HCT116 (cell line): ENCODE measurements around the gene DRG2. TPM values are rescaled to one million over a fixed set of nuclear protein-coding genes. Genes with fewer than 3 reads are reported as not detected.

Source experiments
- ATAC-seq: fragments of 200-7000 bp; cut with Tn5 transposase; 2 replicates; pipeline ENCODE4 v1.9.1; 2020; ENCODE audit warnings: mild to moderate bottlenecking, moderate library complexity
- BruUV-seq: library from RNA; stranded (reverse); fragments of 400-500 nt; replicated peaks from 2 replicates; lab custom pipeline; 2021; lab: Mats Ljungman, UMichigan
- CTCF ChIA-PET: fragments of 300-600 bp; sonication (Branson Sonifier 250); formaldehyde crosslinking; loops from one replicate; lab custom pipeline; 2021; ENCODE audit warnings: antibody characterized with exemption; lab: Charles Lee
- POLR2A ChIA-PET: fragments of 300-600, 350-600 bp; sonication (Branson Sonifier 250); formaldehyde crosslinking; loops from one replicate; lab custom pipeline; 2021; ENCODE audit warnings: antibody characterized with exemption; lab: Charles Lee
- RAD21 ChIA-PET, 2 experiments: fragments of 300-600 bp; sonication (Branson Sonifier 250); formaldehyde crosslinking; loops; one replicate each; lab custom pipeline; 2023; ENCODE audit warnings: low total read pairs in 2 of 2; ENCODE audit not compliant: uncharacterized antibody in 2 of 2, unreplicated experiment in 2 of 2, low non-redundant PET in 1 of 2; lab: Charles Lee
- DNase-seq: peaks from one replicate; pipeline ENCODE4 v3.0.0-alpha.2; 2010; ENCODE audit warnings: low read depth, low spot score
- H2AFZ ChIP-seq: fragments of 200-600 bp; shearing (Covaris generic), sonication (generic); 2 replicates; pipeline ENCODE4 v1.6.1; 2017; ENCODE audit warnings: low read depth, mixed run types, mixed read lengths, antibody characterized with exemption, low read length; ENCODE audit not compliant: poor library complexity, severe bottlenecking
- H3K27ac ChIP-seq: 2 replicates; pipeline ENCODE4 v1.5.1; 2012; ENCODE audit warnings: low read depth, low read length
- H3K27me3 ChIP-seq: fragments of 200-600 bp; sonication (generic); 2 replicates; pipeline ENCODE4 v1.6.1; 2016; ENCODE audit warnings: mixed run types, low read length, mixed read lengths; ENCODE audit not compliant: insufficient read depth
- H3K36me3 ChIP-seq, 2 experiments: fragments of 200-500 bp in 1 of 2; fragments of 200-600 bp in 1 of 2; sonication (Bioruptor generic) in 1 of 2; sonication (generic) in 1 of 2; 2 replicates each; pipeline versions ENCODE4 v1.5.1 to v1.6.1; 2014 to 2016; ENCODE audit warnings: low read length in 2 of 2, inconsistent platforms in 1 of 2, mixed read lengths in 1 of 2, mixed run types in 1 of 2; ENCODE audit not compliant: insufficient read depth in 2 of 2, control insufficient read depth in 1 of 2
- H3K4me1 ChIP-seq, 2 experiments: fragments of 200-600 bp in 1 of 2; sonication (generic) in 1 of 2; 2 replicates each; pipeline versions ENCODE4 v1.5.1 to v1.6.1; 2012 to 2017; ENCODE audit warnings: low read length in 2 of 2, inconsistent platforms in 1 of 2, mild to moderate bottlenecking in 1 of 2, mixed read lengths in 1 of 2, mixed run types in 1 of 2, moderate library complexity in 1 of 2; ENCODE audit not compliant: insufficient read depth in 2 of 2, control insufficient read depth in 1 of 2
- H3K4me2 ChIP-seq: fragments of 200-600 bp; sonication (generic); 2 replicates; pipeline ENCODE4 v1.6.1; 2017; ENCODE audit warnings: mixed run types, low read length, mixed read lengths
- H3K4me3 ChIP-seq, 2 experiments: fragments of 200-600 bp in 1 of 2; sonication (generic) in 1 of 2; replicated peaks in 1 of 2; 2 replicates each; pipeline ENCODE4 v1.5.1; 2011 to 2016; ENCODE audit warnings: low read length in 2 of 2, control low read depth in 1 of 2, low read depth in 1 of 2, mild to moderate bottlenecking in 1 of 2, mixed read lengths in 1 of 2, mixed run types in 1 of 2
- H3K79me2 ChIP-seq: fragments of 200-600 bp; sonication (generic); 2 replicates; pipeline ENCODE4 v1.6.1; 2017; ENCODE audit warnings: mild to moderate bottlenecking, mixed run types, low read length, moderate library complexity, mixed read lengths; ENCODE audit not compliant: insufficient read depth
- H3K9ac ChIP-seq: fragments of 200-600 bp; sonication (generic); 2 replicates; pipeline ENCODE4 v1.6.1; 2016; ENCODE audit warnings: low read length, mixed read lengths
- H3K9me2 ChIP-seq: fragments of 200-600 bp; sonication (generic), shearing (Covaris generic); 2 replicates; pipeline ENCODE4 v1.6.1; 2017; ENCODE audit warnings: mixed run types, mild to moderate bottlenecking, moderate library complexity; ENCODE audit not compliant: insufficient read depth
- H3K9me3 ChIP-seq, 2 experiments: fragments of 200-500 bp in 1 of 2; fragments of 200-600 bp in 1 of 2; sonication (Bioruptor generic) in 1 of 2; sonication (generic) in 1 of 2; 2 replicates each; pipeline ENCODE4 v1.6.1; 2014 to 2017; ENCODE audit warnings: low read length in 2 of 2, mixed read lengths in 2 of 2, inconsistent platforms in 1 of 2, low read depth in 1 of 2, mild to moderate bottlenecking in 1 of 2, mixed run types in 1 of 2, moderate library complexity in 1 of 2; ENCODE audit not compliant: control insufficient read depth in 1 of 2, insufficient read depth in 1 of 2
- H4K20me1 ChIP-seq: fragments of 200-600 bp; sonication (generic), shearing (Covaris generic); 2 replicates; pipeline ENCODE4 v1.6.1; 2017; ENCODE audit warnings: mixed run types, mild to moderate bottlenecking, moderate library complexity; ENCODE audit not compliant: insufficient read depth
- ELF1 ChIP-seq: IDR thresholded peaks from 2 replicates; pipeline ENCODE4 v1.6.1; 2012; ENCODE audit warnings: low read depth, borderline replicate concordance
- EZH2phosphoT487 ChIP-seq: fragments of 200-600 bp; IDR thresholded peaks from 2 replicates; pipeline ENCODE4 v1.6.1; 2018; ENCODE audit warnings: antibody characterized with exemption, borderline replicate concordance
- JUND ChIP-seq: IDR thresholded peaks from 2 replicates; pipeline ENCODE4 v1.6.1; 2012
- RAD21 ChIP-seq: IDR thresholded peaks from 2 replicates; pipeline ENCODE4 v1.6.1; 2012; ENCODE audit warnings: low read depth, mild to moderate bottlenecking
- SIN3A ChIP-seq: IDR thresholded peaks from 2 replicates; pipeline ENCODE4 v1.6.1; 2012; ENCODE audit warnings: low read depth
- SP1 ChIP-seq: IDR thresholded peaks from 2 replicates; pipeline ENCODE4 v1.6.1; 2012; ENCODE audit warnings: low read depth
- TCF7L2 ChIP-seq: IDR thresholded peaks from 2 replicates; pipeline ENCODE4 v1.7.0; 2011; ENCODE audit warnings: borderline replicate concordance, inconsistent platforms; ENCODE audit not compliant: insufficient read depth, insufficient read length; ENCODE audit errors: extremely low read depth
- ZNF274 ChIP-seq: fragments of 200-500 bp; sonication (Bioruptor generic); IDR thresholded peaks from 2 replicates; pipeline ENCODE4 v1.6.1; 2014; ENCODE audit warnings: mild to moderate bottlenecking, low read depth, low read length, inconsistent platforms
- intact Hi-C: fragments of 100-400 bp; cut with micrococcal nuclease; formaldehyde crosslinking; loops from 2 replicates; pipeline ENCODE4 v1.10.0; 2022
- total RNA-seq: library from RNA; stranded (reverse); gene quantifications from one replicate; pipeline ENCODE4 v1.2.1, GENCODE V29; 2021; ENCODE audit not compliant: unreplicated experiment
- TF ChIP-seq, protein P1 (sequence below): IDR thresholded peaks from 2 replicates; pipeline ENCODE4 v1.6.1; 2011; ENCODE audit warnings: mild to moderate bottlenecking, low read length, moderate library complexity; ENCODE audit not compliant: insufficient replicate concordance; ENCODE audit errors: extremely low read depth
- TF ChIP-seq, protein P2 (sequence below): IDR thresholded peaks from 2 replicates; pipeline ENCODE4 v1.6.1; 2012

Gene DRG2
- total RNA-seq, 1 experiment from 2014 or later = 41.0 TPM

DNA sequence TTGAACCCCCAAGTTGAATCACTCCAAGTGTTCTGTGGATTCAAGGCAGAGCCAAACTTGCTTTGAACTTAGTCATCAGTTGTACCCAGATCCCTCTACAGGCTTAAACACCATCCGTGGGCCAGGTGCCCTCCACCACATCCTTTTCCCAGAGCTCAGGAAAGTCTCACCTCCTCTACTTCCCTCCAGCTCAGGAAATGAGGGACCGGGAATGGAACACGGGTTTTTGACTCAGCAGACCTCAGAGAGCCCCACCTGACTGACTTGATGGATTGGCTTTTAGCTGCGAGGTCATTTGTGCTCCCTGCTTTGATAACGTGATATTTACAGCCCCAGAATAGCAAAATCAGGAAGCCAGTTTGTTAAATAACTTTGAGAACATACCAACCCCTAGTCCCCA, 28.5 kb upstream of the DRG2 start:
- DNase-seq = no peak
- Histone ChIP-seq H3K9ac (no peak overlapping the region), H3K9me2 (no peaks in the 10 kb centered on the region), H3K27me3 (no peaks in the 10 kb centered on the region), H3K79me2 (no peaks in the 10 kb centered on the region), H3K4me1 (no peaks in the 10 kb centered on the region), H3K9me3 (no peaks in the 10 kb centered on the region), H3K4me2 (no peak overlapping the region), H4K20me1 (no peaks in the 10 kb centered on the region), H3K27ac (no peak overlapping the region), H3K4me3 (no peak overlapping the region), H2AFZ (no peak overlapping the region), H3K36me3 (peaks cover 11 to 13% of the 10 kb centered on the region in 2 experiments; a peak in 3 of 4 replicates)
- intact Hi-C loops = no loop called here
- POLR2A ChIA-PET = no interaction called here
- ATAC-seq = no peak
- TF ChIP-seq ZNF274 (no peak), EZH2phosphoT487 (no peak), SIN3A (no peak), JUND (no peak), ELF1 (no peak), RAD21 (no peak), TCF7L2 (no peak), SP1 (no peak)
- TF ChIP-seq, protein P1, sequence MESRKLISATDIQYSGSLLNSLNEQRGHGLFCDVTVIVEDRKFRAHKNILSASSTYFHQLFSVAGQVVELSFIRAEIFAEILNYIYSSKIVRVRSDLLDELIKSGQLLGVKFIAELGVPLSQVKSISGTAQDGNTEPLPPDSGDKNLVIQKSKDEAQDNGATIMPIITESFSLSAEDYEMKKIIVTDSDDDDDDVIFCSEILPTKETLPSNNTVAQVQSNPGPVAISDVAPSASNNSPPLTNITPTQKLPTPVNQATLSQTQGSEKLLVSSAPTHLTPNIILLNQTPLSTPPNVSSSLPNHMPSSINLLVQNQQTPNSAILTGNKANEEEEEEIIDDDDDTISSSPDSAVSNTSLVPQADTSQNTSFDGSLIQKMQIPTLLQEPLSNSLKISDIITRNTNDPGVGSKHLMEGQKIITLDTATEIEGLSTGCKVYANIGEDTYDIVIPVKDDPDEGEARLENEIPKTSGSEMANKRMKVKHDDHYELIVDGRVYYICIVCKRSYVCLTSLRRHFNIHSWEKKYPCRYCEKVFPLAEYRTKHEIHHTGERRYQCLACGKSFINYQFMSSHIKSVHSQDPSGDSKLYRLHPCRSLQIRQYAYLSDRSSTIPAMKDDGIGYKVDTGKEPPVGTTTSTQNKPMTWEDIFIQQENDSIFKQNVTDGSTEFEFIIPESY = no peak
- TF ChIP-seq, protein P2, sequence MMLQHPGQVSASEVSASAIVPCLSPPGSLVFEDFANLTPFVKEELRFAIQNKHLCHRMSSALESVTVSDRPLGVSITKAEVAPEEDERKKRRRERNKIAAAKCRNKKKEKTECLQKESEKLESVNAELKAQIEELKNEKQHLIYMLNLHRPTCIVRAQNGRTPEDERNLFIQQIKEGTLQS = no peak
- RAD21 ChIA-PET = no interaction called here
- CTCF ChIA-PET = no interaction called here
- BruUV-seq = no TSS peak
